ENCODE results near the gene INHBE. TPM values are rescaled to one million over a fixed set of nuclear protein-coding genes. Genes with fewer than 3 reads are reported as not detected.
"Not testable (repeated sequence)": the region's sequence is repeated elsewhere in the genome, so short reads cannot be mapped to it uniquely, and the experiment has no call there.

The INHBE gene
- polyA plus RNA-seq, 1 donor from 2014 or later, result not detected

DNA sequence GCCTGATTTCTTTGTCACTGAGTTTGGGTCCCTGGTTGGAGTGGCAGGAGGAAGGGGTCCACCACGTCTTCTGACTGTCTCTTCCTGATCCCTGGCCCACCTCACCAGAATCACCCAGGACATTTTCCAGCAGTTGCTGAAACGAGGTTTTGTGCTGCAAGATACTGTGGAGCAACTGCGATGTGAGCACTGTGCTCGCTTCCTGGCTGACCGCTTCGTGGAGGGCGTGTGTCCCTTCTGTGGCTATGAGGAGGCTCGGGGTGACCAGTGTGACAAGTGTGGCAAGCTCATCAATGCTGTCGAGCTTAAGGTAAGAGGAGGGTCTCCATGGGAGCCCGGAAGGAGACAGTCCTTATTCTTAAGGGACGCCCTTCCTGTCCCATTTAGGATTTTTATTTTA is 45.1 kb downstream of the INHBE start:
- peaks cover 11% of the 10 kb centered on the region for H3K36me3 Mint-ChIP-seq
- H3K4me1 Mint-ChIP-seq, result peaks cover 0 to 7% (median 6%) of the 10 kb centered on the region in 3 donors
- H3K9me3 Mint-ChIP-seq, result no peaks in the 10 kb centered on the region
- no peaks in the 10 kb centered on the region for H3K27me3 Mint-ChIP-seq
- H3K4me3 Mint-ChIP-seq, result no peak overlapping the region
- H3K27ac Mint-ChIP-seq, result no peak overlapping the region

DNA sequence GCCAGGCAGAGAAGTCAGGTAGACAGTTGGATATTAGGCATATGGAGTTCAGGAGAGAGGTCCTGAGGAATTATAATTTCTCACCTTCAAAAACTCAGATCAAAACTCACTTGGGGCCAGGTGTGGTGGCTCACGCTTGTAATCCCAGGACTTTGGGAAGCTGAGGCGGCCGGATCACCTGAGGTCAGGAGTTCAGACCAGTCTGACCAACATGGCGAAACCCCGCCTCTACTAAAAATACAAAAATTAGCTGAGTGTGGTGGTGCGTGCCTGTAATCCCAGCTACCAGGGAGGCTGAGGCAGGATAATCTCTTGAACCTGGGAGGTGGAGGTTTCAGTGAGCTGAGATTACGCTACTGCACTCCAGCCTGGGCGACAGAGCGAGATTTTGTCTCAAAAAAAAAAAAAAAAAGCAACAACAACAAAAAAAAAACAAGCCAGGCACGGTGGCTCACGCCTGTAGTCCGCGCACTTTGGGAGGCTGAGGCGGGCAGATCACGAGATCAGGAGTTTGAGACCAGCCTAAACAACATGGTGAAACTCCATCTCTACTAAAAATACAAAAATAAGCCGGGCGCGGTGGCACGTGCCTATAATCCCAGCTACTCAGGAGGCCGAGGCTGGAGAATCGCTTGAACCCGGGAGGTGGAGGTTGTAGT is 47.3 kb downstream of the INHBE start:
- not testable (repeated sequence) for H3K9me3 Mint-ChIP-seq, H3K4me1 Mint-ChIP-seq, H3K4me3 Mint-ChIP-seq, H3K27me3 Mint-ChIP-seq
- peaks cover 10% of the 10 kb centered on the region for H3K36me3 Mint-ChIP-seq
- peak overlapping the region in 1 of 3 donors; percentile 71 for H3K27ac Mint-ChIP-seq

DNA sequence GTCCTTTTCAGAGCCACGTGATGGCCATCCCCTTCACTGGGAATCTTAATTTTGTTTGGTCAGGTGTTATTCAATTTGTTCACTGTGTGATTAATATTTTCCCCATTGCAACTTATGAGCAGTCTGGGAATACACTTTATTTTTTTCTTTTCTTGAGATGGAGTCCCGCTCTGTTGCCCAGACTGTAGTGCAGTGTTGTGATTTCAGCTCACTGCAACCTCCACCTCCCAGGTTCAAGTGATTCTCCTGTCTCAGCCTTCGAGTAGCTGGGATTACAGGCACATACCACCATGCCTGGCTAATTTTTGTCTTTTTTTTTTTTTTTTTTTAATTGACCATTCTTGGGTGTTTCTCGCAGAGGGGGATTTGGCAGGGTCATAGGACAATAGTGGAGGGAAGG is 51.4 kb downstream of the INHBE start:
- not testable (repeated sequence) for H3K9me3 Mint-ChIP-seq, H3K27ac Mint-ChIP-seq, H3K4me3 Mint-ChIP-seq, H3K36me3 Mint-ChIP-seq, H3K27me3 Mint-ChIP-seq, H3K4me1 Mint-ChIP-seq

Other genes with a start within 250 kb of the INHBE start
- 8.3 TPM for gene NXPH4, start 238.5 kb upstream of the INHBE start, polyA plus RNA-seq
- gene SHMT2, start 225.6 kb upstream of the INHBE start, polyA plus RNA-seq, result 176 TPM
- gene STAC3, start 204.1 kb upstream of the INHBE start, polyA plus RNA-seq, result 2.4 TPM
- 19.2 TPM for gene R3HDM2, start 24.3 kb upstream of the INHBE start, polyA plus RNA-seq
- not detected for gene INHBC, start 20.5 kb upstream of the INHBE start, polyA plus RNA-seq
- gene GLI1, start 4.5 kb downstream of the INHBE start, polyA plus RNA-seq, result 0.18 TPM
- gene ARHGAP9, start 24.6 kb downstream of the INHBE start, polyA plus RNA-seq, result 129 TPM
- gene MARS1, start 32.8 kb downstream of the INHBE start, polyA plus RNA-seq, result 76.6 TPM
- 32.2 TPM for gene DDIT3, start 65.2 kb downstream of the INHBE start, polyA plus RNA-seq
- gene MBD6, start 67.5 kb downstream of the INHBE start, polyA plus RNA-seq, result 6.3 TPM
- gene DCTN2, start 91.9 kb downstream of the INHBE start, polyA plus RNA-seq, result 79.0 TPM
- not detected for gene KIF5A, start 94.7 kb downstream of the INHBE start, polyA plus RNA-seq
- 15.5 TPM for gene PIP4K2C, start 135.9 kb downstream of the INHBE start, polyA plus RNA-seq
- gene DTX3, start 149.5 kb downstream of the INHBE start, polyA plus RNA-seq, result 0.91 TPM
- gene ARHGEF25, start 156.1 kb downstream of the INHBE start, polyA plus RNA-seq, result not detected
- not detected for gene B4GALNT1, start 177.9 kb downstream of the INHBE start, polyA plus RNA-seq
- 70.4 TPM for gene OS9, start 238.8 kb downstream of the INHBE start, polyA plus RNA-seq